WTC11 (cell line): ENCODE results near the gene TSACC. TPM values are rescaled to one million over a fixed set of nuclear protein-coding genes. Genes with fewer than 3 reads are reported as not detected.
A peak's percentile ranks its signal among the peaks of the same experiment; 100 is the strongest.

Experiments used
- ATAC-seq: fragments of 200-7000 bp; cut with Tn5 transposase; 2 replicates; pipeline ENCODE4 v1.10.0; 2021; ENCODE audit warnings: mild to moderate bottlenecking, moderate library complexity
- CTCF ChIA-PET: fragments of 300-600 bp; sonication (Branson Sonifier 250); formaldehyde crosslinking; loops from one replicate; lab custom pipeline; 2021; ENCODE audit warnings: antibody characterized with exemption; lab: Charles Lee
- POLR2A ChIA-PET: fragments of 350-600 bp; sonication (Branson Sonifier 250); formaldehyde crosslinking; loops from one replicate; lab custom pipeline; 2021; ENCODE audit warnings: antibody characterized with exemption; lab: Charles Lee
- DNase-seq: peaks from one replicate; pipeline ENCODE4 v3.0.0; 2021; ENCODE audit warnings: low spot score
- H3K27ac Mint-ChIP-seq: 2 replicates; pipeline ENCODE4 v1.8.0; 2021; ENCODE audit warnings: mixed read lengths
- H3K27me3 Mint-ChIP-seq: 2 replicates; pipeline ENCODE4 v1.8.0; 2021; ENCODE audit warnings: low read depth, mild to moderate bottlenecking, moderate library complexity, mixed read lengths
- H3K36me3 Mint-ChIP-seq: 2 replicates; pipeline ENCODE4 v1.8.0; 2021; ENCODE audit warnings: mixed read lengths
- H3K4me1 Mint-ChIP-seq: 2 replicates; pipeline ENCODE4 v1.8.0; 2022; ENCODE audit warnings: mixed read lengths
- H3K4me3 Mint-ChIP-seq: 2 replicates; pipeline ENCODE4 v1.8.0; 2021; ENCODE audit warnings: mild to moderate bottlenecking, moderate library complexity, mixed read lengths
- H3K9me3 Mint-ChIP-seq: 2 replicates; pipeline ENCODE4 v1.8.0; 2021; ENCODE audit warnings: mixed read lengths
- ATF6 ChIP-seq: sonication (generic); formaldehyde crosslinking; IDR thresholded peaks from 2 replicates; pipeline ENCODE4 v1.8.1; 2023; ENCODE audit warnings: mild to moderate bottlenecking, missing genetic modification reagents
- ERG ChIP-seq: fragments of 250-450 bp; sonication (Bioruptor Pico); IDR thresholded peaks from 2 replicates; pipeline ENCODE4 v1.8.0; 2021; ENCODE audit warnings: mild to moderate bottlenecking
- FOXJ3 ChIP-seq: sonication (generic); formaldehyde crosslinking; IDR thresholded peaks from 2 replicates; pipeline ENCODE4 v1.9.0; 2021; ENCODE audit warnings: missing genetic modification reagents, mild to moderate bottlenecking, borderline replicate concordance
- HMGXB4 ChIP-seq: sonication (generic); formaldehyde crosslinking; IDR thresholded peaks from 2 replicates; pipeline ENCODE4 v1.8.1; 2023; ENCODE audit warnings: mild to moderate bottlenecking, moderate library complexity, missing genetic modification reagents
- MLX ChIP-seq: sonication (generic); formaldehyde crosslinking; IDR thresholded peaks from 2 replicates; pipeline ENCODE4 v1.8.1; 2023; ENCODE audit warnings: mild to moderate bottlenecking, missing genetic modification reagents, moderate library complexity
- NFATC4 ChIP-seq: fragments of 250-450 bp; sonication (Bioruptor Pico); IDR thresholded peaks from 2 replicates; pipeline ENCODE4 v1.9.0; 2021; ENCODE audit warnings: mild to moderate bottlenecking
- NR3C1 ChIP-seq: sonication (generic); formaldehyde crosslinking; conservative IDR thresholded peaks from 2 replicates; pipeline ENCODE4 v1.8.1; 2023; ENCODE audit warnings: low read depth, mild to moderate bottlenecking, missing genetic modification reagents
- SMAD3 ChIP-seq: sonication (generic); formaldehyde crosslinking; IDR thresholded peaks from 2 replicates; pipeline ENCODE4 v1.8.0; 2022; ENCODE audit warnings: missing genetic modification reagents, mild to moderate bottlenecking, borderline replicate concordance
- TCF7 ChIP-seq: sonication (generic); formaldehyde crosslinking; IDR thresholded peaks from 2 replicates; pipeline ENCODE4 v1.8.0; 2022; ENCODE audit warnings: mild to moderate bottlenecking, low read depth, missing genetic modification reagents, moderate library complexity
- USF1 ChIP-seq: sonication (generic); formaldehyde crosslinking; IDR thresholded peaks from 2 replicates; pipeline ENCODE4 v1.8.0; 2022; ENCODE audit warnings: mild to moderate bottlenecking, missing genetic modification reagents
- USF2 ChIP-seq: sonication (generic); formaldehyde crosslinking; IDR thresholded peaks from 2 replicates; pipeline ENCODE4 v1.8.1; 2023; ENCODE audit warnings: mild to moderate bottlenecking, missing genetic modification reagents, moderate library complexity
- ZNF232 ChIP-seq: sonication (generic); formaldehyde crosslinking; IDR thresholded peaks from 2 replicates; pipeline ENCODE4 v1.8.0; 2022; ENCODE audit warnings: mild to moderate bottlenecking, missing genetic modification reagents
- ZNF281 ChIP-seq: sonication (generic); formaldehyde crosslinking; IDR thresholded peaks from 2 replicates; pipeline ENCODE4 v1.8.0; 2023; ENCODE audit warnings: mild to moderate bottlenecking, missing genetic modification reagents
- ZNF416 ChIP-seq: fragments of 250-450 bp; sonication (Bioruptor Pico); IDR thresholded peaks from 2 replicates; pipeline ENCODE4 v1.9.0; 2021; ENCODE audit warnings: mild to moderate bottlenecking, inconsistent platforms
- total RNA-seq: library from RNA; stranded (reverse); gene quantifications from 3 replicates; pipeline ENCODE4 v1.2.3, GENCODE V29; 2021
- TF ChIP-seq, protein P1 (sequence below): fragments of 250-450 bp; sonication (Bioruptor Pico); IDR thresholded peaks from 2 replicates; pipeline ENCODE4 v1.9.0; 2021; ENCODE audit warnings: mild to moderate bottlenecking, borderline replicate concordance
- TF ChIP-seq, protein P2 (sequence below): sonication (generic); formaldehyde crosslinking; IDR thresholded peaks from 2 replicates; pipeline ENCODE4 v1.8.0; 2023; ENCODE audit warnings: missing genetic modification reagents

TSACC gene
- total RNA-seq, 1 experiment from 2014 or later, result 1.8 TPM

GRCh38 chr1:156293895-156294294 is 44.4 kb upstream of the TSACC start (continued):
- TF ChIP-seq ERG (CRISPR knock-in tag), result no peak
- TF ChIP-seq, all 79 proteins: peak for 0

GRCh38 chr1:156295391-156295947 is 42.9 kb upstream of the TSACC start, which contains the start of gene GLMP:
GLMP (minus strand) TSS chr1:156295679; CDS start chr1:156295645, 34 bp downstream.
- DNase-seq, result peak; percentile 40
- CTCF ChIA-PET, result interaction anchor here (1.1 to 1.5 kb wide), 2 partner anchors 64 to 154 kb away, joined by 3 read pairs; no protein-coding TSS in a partner anchor
- TF ChIP-seq NR3C1 (CRISPR knock-in tag) (no peak), HMGXB4 (CRISPR knock-in tag) (no peak), ZNF281 (CRISPR knock-in tag) (no peak), ZNF232 (CRISPR knock-in tag) (no peak), USF2 (peak; percentile 96), ZNF416 (no peak), FOXJ3 (no peak), MLX (no peak), USF1 (peak; percentile 94), NFATC4 (CRISPR knock-in tag) (no peak), ATF6 (no peak), SMAD3 (0 out of 2 replicates have a peak, but pooled peaks have one; percentile 37), TCF7 (CRISPR knock-in tag) (no peak)
- TF ChIP-seq, protein P1, sequence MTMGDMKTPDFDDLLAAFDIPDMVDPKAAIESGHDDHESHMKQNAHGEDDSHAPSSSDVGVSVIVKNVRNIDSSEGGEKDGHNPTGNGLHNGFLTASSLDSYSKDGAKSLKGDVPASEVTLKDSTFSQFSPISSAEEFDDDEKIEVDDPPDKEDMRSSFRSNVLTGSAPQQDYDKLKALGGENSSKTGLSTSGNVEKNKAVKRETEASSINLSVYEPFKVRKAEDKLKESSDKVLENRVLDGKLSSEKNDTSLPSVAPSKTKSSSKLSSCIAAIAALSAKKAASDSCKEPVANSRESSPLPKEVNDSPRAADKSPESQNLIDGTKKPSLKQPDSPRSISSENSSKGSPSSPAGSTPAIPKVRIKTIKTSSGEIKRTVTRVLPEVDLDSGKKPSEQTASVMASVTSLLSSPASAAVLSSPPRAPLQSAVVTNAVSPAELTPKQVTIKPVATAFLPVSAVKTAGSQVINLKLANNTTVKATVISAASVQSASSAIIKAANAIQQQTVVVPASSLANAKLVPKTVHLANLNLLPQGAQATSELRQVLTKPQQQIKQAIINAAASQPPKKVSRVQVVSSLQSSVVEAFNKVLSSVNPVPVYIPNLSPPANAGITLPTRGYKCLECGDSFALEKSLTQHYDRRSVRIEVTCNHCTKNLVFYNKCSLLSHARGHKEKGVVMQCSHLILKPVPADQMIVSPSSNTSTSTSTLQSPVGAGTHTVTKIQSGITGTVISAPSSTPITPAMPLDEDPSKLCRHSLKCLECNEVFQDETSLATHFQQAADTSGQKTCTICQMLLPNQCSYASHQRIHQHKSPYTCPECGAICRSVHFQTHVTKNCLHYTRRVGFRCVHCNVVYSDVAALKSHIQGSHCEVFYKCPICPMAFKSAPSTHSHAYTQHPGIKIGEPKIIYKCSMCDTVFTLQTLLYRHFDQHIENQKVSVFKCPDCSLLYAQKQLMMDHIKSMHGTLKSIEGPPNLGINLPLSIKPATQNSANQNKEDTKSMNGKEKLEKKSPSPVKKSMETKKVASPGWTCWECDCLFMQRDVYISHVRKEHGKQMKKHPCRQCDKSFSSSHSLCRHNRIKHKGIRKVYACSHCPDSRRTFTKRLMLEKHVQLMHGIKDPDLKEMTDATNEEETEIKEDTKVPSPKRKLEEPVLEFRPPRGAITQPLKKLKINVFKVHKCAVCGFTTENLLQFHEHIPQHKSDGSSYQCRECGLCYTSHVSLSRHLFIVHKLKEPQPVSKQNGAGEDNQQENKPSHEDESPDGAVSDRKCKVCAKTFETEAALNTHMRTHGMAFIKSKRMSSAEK, result no peak
- TF ChIP-seq, protein P2, sequence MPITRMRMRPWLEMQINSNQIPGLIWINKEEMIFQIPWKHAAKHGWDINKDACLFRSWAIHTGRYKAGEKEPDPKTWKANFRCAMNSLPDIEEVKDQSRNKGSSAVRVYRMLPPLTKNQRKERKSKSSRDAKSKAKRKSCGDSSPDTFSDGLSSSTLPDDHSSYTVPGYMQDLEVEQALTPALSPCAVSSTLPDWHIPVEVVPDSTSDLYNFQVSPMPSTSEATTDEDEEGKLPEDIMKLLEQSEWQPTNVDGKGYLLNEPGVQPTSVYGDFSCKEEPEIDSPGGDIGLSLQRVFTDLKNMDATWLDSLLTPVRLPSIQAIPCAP (CRISPR knock-in tag), result no peak

More at GRCh38 chr1:156295391-156295947, 42.9 kb upstream of the TSACC start, which contains the start of gene GLMP:
- Mint-ChIP-seq H3K4me1 (peaks cover 7% of the 10 kb centered on the region), H3K36me3 (no peaks in the 10 kb centered on the region), H3K4me3 (peak within 1 kb of the TSS; percentile 86), H3K27me3 (no peaks in the 10 kb centered on the region; the same call in 1 of the 2 replicates), H3K27ac (peak within 1 kb of the TSS; percentile 53; the same call in 1 of the 2 replicates), H3K9me3 (no peaks in the 10 kb centered on the region)
- no peak; the same call in 1 of the 2 replicates for ATAC-seq
- POLR2A ChIA-PET, result no interaction called here
